ENCODE measurements around the gene CACNA1A. TPM values are rescaled to one million over a fixed set of nuclear protein-coding genes. Genes with fewer than 3 reads are reported as not detected.
"Not testable (repeated sequence)": the region's sequence is repeated elsewhere in the genome, so short reads cannot be mapped to it uniquely, and the experiment has no call there.

CACNA1A gene
- polyA plus RNA-seq, 1 donor (not counting 4 experiments of a cell fraction or from before 2014, with no cell fraction given) = not detected

DNA sequence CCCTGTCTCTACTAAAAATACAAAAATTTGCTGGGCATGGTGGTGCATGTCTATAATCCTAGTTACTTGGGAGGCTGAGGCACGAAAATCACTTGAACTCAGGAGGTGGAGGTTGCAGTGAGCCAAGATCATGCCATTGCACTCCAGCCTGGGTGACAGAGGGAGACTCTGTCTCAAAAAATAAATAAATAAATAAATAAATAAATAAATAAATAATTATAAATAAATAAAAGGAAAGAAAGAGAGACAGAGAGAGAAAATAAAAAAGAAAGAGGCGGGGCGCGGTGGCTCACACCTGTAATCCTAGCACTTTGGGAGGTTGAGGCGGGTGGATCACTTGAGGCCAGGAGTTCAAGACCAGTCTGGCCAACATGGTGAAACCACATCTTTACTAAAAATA, 328.7 kb downstream of the CACNA1A start:
- H3K4me3 ChIP-seq (ENCODE audit: control insufficient read depth in 2 of 3, extremely low read depth in 1 of 3, insufficient read depth in 2 of 3, low read depth in 1 of 3, low read length in 3 of 3); H4K20me1 ChIP-seq (ENCODE audit: control insufficient read depth, extremely low read depth, insufficient read depth, low read length); H3K9me1 ChIP-seq (ENCODE audit: control insufficient read depth, extremely low read depth, insufficient read depth, low read length); H3K79me2 ChIP-seq (ENCODE audit: control insufficient read depth, insufficient read depth, low read length); H3K27me3 ChIP-seq (ENCODE audit: control insufficient read depth, extremely low read depth, insufficient read depth, low read length); H3K27ac ChIP-seq (ENCODE audit: control insufficient read depth, insufficient read depth, low read length); H3K36me3 ChIP-seq (ENCODE audit: control insufficient read depth in 2 of 2, extremely low read depth in 1 of 2, insufficient read depth in 2 of 2, low read length in 2 of 2); H3K4me2 ChIP-seq (ENCODE audit: control insufficient read depth, extremely low read depth, insufficient read depth, low read depth, low read length); H3K9me3 ChIP-seq (ENCODE audit: control insufficient read depth, low read depth, low read length); dilution Hi-C loops (cut with MboI; ENCODE audit: extremely low pct_ligation_motif_present, low sequenced_read_pairs); H3K4me1 ChIP-seq (ENCODE audit: control insufficient read depth, extremely low read depth, insufficient read depth, low read length); H3K9ac ChIP-seq (ENCODE audit: control insufficient read depth, extremely low read depth, insufficient read depth, low read length); H2AFZ ChIP-seq (ENCODE audit: control insufficient read depth, low read length); FAIRE-seq; DNase-seq (ENCODE audit: low read depth, low spot score): not testable (repeated sequence)

DNA sequence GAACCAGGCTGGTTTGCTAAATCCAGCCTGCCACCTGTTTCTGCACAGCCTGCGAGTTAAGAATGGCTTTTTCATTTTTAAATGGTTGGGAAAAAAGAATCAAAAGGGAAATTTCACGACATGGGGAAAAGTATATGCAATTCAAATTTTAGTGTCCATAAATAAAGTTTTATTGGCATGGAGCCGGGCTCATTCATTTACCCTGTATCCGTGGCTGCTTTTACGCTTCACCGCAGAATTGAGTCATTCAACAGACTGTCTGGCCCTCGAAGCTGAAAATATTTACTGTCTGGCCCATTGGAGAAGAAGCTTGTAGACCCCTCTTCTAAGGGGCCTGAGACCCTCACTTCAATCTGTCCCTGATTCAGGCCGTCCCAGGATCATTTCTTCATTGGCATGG, 329.9 kb downstream of the CACNA1A start:
- Histone ChIP-seq H3K79me2 (ENCODE audit: control insufficient read depth, insufficient read depth, low read length) (no peaks in the 10 kb centered on the region), H2AFZ (ENCODE audit: control insufficient read depth, low read length) (no peak overlapping the region), H3K9me1 (ENCODE audit: control insufficient read depth, extremely low read depth, insufficient read depth, low read length) (no peaks in the 10 kb centered on the region), H4K20me1 (ENCODE audit: control insufficient read depth, extremely low read depth, insufficient read depth, low read length) (no peaks in the 10 kb centered on the region), H3K9ac (ENCODE audit: control insufficient read depth, extremely low read depth, insufficient read depth, low read length) (no peak overlapping the region), H3K27ac (ENCODE audit: control insufficient read depth, insufficient read depth, low read length) (no peak overlapping the region), H3K27me3 (ENCODE audit: control insufficient read depth, extremely low read depth, insufficient read depth, low read length) (no peaks in the 10 kb centered on the region), H3K4me2 (ENCODE audit: control insufficient read depth, extremely low read depth, insufficient read depth, low read depth, low read length) (no peak overlapping the region), H3K4me3 (ENCODE audit: control insufficient read depth in 2 of 3, extremely low read depth in 1 of 3, insufficient read depth in 2 of 3, low read depth in 1 of 3, low read length in 3 of 3) (no peak overlapping the region), H3K4me1 (ENCODE audit: control insufficient read depth, extremely low read depth, insufficient read depth, low read length) (peaks cover 11% of the 10 kb centered on the region), H3K36me3 (ENCODE audit: control insufficient read depth in 2 of 2, extremely low read depth in 1 of 2, insufficient read depth in 2 of 2, low read length in 2 of 2) (no peaks in the 10 kb centered on the region), H3K9me3 (ENCODE audit: control insufficient read depth, low read depth, low read length) (no peaks in the 10 kb centered on the region)
- no peak for DNase-seq (ENCODE audit: low read depth, low spot score)
- FAIRE-seq = no peak
- TF ChIP-seq, protein P1, sequence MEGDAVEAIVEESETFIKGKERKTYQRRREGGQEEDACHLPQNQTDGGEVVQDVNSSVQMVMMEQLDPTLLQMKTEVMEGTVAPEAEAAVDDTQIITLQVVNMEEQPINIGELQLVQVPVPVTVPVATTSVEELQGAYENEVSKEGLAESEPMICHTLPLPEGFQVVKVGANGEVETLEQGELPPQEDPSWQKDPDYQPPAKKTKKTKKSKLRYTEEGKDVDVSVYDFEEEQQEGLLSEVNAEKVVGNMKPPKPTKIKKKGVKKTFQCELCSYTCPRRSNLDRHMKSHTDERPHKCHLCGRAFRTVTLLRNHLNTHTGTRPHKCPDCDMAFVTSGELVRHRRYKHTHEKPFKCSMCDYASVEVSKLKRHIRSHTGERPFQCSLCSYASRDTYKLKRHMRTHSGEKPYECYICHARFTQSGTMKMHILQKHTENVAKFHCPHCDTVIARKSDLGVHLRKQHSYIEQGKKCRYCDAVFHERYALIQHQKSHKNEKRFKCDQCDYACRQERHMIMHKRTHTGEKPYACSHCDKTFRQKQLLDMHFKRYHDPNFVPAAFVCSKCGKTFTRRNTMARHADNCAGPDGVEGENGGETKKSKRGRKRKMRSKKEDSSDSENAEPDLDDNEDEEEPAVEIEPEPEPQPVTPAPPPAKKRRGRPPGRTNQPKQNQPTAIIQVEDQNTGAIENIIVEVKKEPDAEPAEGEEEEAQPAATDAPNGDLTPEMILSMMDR (optimal IDR thresholded peaks at IDR 0.05 in 1 of 3, IDR thresholded peaks at IDR 0.05 in 1 of 3, conservative IDR thresholded peaks at IDR 0.05 in 1 of 3; ENCODE audit: extremely low read depth in 1 of 3, insufficient read depth in 2 of 3, low read length in 3 of 3) = no peak
- no peak for TF ChIP-seq EZH2 (IDR thresholded peaks at IDR 0.05; ENCODE audit: low read length)
- dilution Hi-C loops (cut with MboI; ENCODE audit: extremely low pct_ligation_motif_present, low sequenced_read_pairs) = no loop called here

DNA sequence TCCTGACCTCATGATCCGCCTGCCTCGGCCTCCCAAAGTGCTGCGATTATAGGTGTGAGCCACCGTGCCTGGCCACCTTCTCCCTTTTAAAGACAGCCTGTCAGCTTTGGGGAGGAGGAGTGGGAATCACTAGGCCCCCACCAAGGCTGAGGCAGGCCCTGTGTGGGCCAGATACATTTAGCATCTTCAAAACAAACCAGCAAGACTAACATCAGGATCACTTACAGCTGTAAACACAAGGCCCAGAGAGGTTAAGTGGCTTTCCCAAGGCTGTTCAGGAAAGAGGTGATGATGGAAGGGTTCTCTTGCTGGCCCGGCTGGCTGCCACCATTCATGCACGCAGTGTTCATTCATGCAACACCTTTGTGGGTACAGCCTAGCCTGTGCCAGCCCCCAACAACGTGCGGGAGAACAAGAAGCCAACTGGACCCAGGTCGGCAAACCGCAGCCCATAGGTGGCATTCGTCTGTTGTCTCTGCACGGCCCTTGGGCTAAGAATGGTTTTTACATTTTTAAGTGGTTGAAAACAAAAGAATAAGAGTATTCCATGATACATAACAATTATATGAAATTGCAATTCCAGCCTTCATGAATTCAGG, 333.0 kb downstream of the CACNA1A start:
- no peak overlapping the region for H3K4me2 ChIP-seq (ENCODE audit: control insufficient read depth, extremely low read depth, insufficient read depth, low read depth, low read length)

More for the DNA sequence above, 333.0 kb downstream of the CACNA1A start:
- no peak overlapping the region for H3K9ac ChIP-seq (ENCODE audit: control insufficient read depth, extremely low read depth, insufficient read depth, low read length)
- FAIRE-seq = no peak
- no peak overlapping the region for H3K4me3 ChIP-seq (ENCODE audit: control insufficient read depth in 2 of 3, extremely low read depth in 1 of 3, insufficient read depth in 2 of 3, low read depth in 1 of 3, low read length in 3 of 3)
- no peaks in the 10 kb centered on the region for H3K36me3 ChIP-seq (ENCODE audit: control insufficient read depth in 2 of 2, extremely low read depth in 1 of 2, insufficient read depth in 2 of 2, low read length in 2 of 2)
- TF ChIP-seq, protein P1 (optimal IDR thresholded peaks at IDR 0.05 in 1 of 3, IDR thresholded peaks at IDR 0.05 in 1 of 3, conservative IDR thresholded peaks at IDR 0.05 in 1 of 3; ENCODE audit: extremely low read depth in 1 of 3, insufficient read depth in 2 of 3, low read length in 3 of 3) = no peak
- no peak for TF ChIP-seq EZH2 (IDR thresholded peaks at IDR 0.05; ENCODE audit: low read length)
- H3K27ac ChIP-seq (ENCODE audit: control insufficient read depth, insufficient read depth, low read length) = no peak overlapping the region
- no peak overlapping the region for H2AFZ ChIP-seq (ENCODE audit: control insufficient read depth, low read length)
- H4K20me1 ChIP-seq (ENCODE audit: control insufficient read depth, extremely low read depth, insufficient read depth, low read length) = no peaks in the 10 kb centered on the region
- H3K9me1 ChIP-seq (ENCODE audit: control insufficient read depth, extremely low read depth, insufficient read depth, low read length) = no peaks in the 10 kb centered on the region
- peaks cover 32% of the 10 kb centered on the region for H3K4me1 ChIP-seq (ENCODE audit: control insufficient read depth, extremely low read depth, insufficient read depth, low read length)
- dilution Hi-C loops (cut with MboI; ENCODE audit: extremely low pct_ligation_motif_present, low sequenced_read_pairs) = no loop called here
- H3K27me3 ChIP-seq (ENCODE audit: control insufficient read depth, extremely low read depth, insufficient read depth, low read length) = no peaks in the 10 kb centered on the region
- H3K79me2 ChIP-seq (ENCODE audit: control insufficient read depth, insufficient read depth, low read length) = no peaks in the 10 kb centered on the region
- DNase-seq (ENCODE audit: low read depth, low spot score) = no peak
- H3K9me3 ChIP-seq (ENCODE audit: control insufficient read depth, low read depth, low read length) = no peaks in the 10 kb centered on the region

All from keratinocyte (primary cell).